DMS53 (cell line): ENCODE data around the gene C14orf119.

Source experiments
- DNase-seq: peaks from one replicate; lab custom pipeline; 2025; lab: John Stamatoyannopoulos, UW

The C14orf119 gene

GRCh38 chr14:23126548-23127278 lies 31.4 kb downstream of the C14orf119 start:
- DNase-seq: no peak

GRCh38 chr14:23127861-23128260 lies 32.6 kb downstream of the C14orf119 start:
- DNase-seq: no peak

- no peak for DNase-seq
Measured at GRCh38 chr14:23128969-23129758, 33.9 kb downstream of the C14orf119 start.

- DNase-seq: no peak
Measured at GRCh38 chr14:23129759-23130316, 34.5 kb downstream of the C14orf119 start.

- no peak for DNase-seq
Measured at GRCh38 chr14:23130871-23131270, 35.6 kb downstream of the C14orf119 start.

- no peak for DNase-seq
Measured at GRCh38 chr14:23131482-23131881, 36.2 kb downstream of the C14orf119 start.

GRCh38 chr14:23132970-23133369 lies 37.7 kb downstream of the C14orf119 start:
- DNase-seq: no peak

GRCh38 chr14:23136566-23137133 lies 41.3 kb downstream of the C14orf119 start:
- DNase-seq: no peak

GRCh38 chr14:23137192-23137812 lies 42.0 kb downstream of the C14orf119 start:
- DNase-seq: no peak

- no peak for DNase-seq
Measured at GRCh38 chr14:23137813-23138535, 42.7 kb downstream of the C14orf119 start.

GRCh38 chr14:23139874-23140273 lies 44.6 kb downstream of the C14orf119 start:
- DNase-seq: no peak

GRCh38 chr14:23140371-23140770 lies 45.1 kb downstream of the C14orf119 start:
- DNase-seq: no peak

GRCh38 chr14:23141706-23142444 lies 46.6 kb downstream of the C14orf119 start:
- DNase-seq: no peak

GRCh38 chr14:23142826-23143225 lies 47.5 kb downstream of the C14orf119 start:
- no peak for DNase-seq

- DNase-seq: no peak
Measured at GRCh38 chr14:23143911-23144310, 48.6 kb downstream of the C14orf119 start.

- no peak for DNase-seq
Measured at GRCh38 chr14:23145794-23146350, 50.6 kb downstream of the C14orf119 start.

- no peak for DNase-seq
Measured at GRCh38 chr14:23146351-23146910, 51.1 kb downstream of the C14orf119 start.

- DNase-seq: no peak
Measured at GRCh38 chr14:23146980-23147379, 51.7 kb downstream of the C14orf119 start.

- DNase-seq: peak; percentile 3
Measured at GRCh38 chr14:23147676-23148075, 52.4 kb downstream of the C14orf119 start.

- DNase-seq: no peak
Measured at GRCh38 chr14:23148591-23149249, 53.4 kb downstream of the C14orf119 start.
